Gastroesophageal sphincter (tissue), 4 donors: Measurements from ENCODE around the gene DNLZ. TPM values are rescaled to one million over a fixed set of nuclear protein-coding genes. Genes with fewer than 3 reads are reported as not detected.

Source experiments
- ATAC-seq: fragments of 150-250 bp; one replicate; pipeline ENCODE4 v1.9.1; 2016; ENCODE audit warnings: mild to moderate bottlenecking, moderate library complexity
- H3K27ac ChIP-seq, 4 donors: fragments of 200-600 bp; sonication (generic) in 3 of 4; 1 replicate in 3 of 4; 2 replicates in 1 of 4; pipeline ENCODE4 v1.5.1; 2016 to 2019
- H3K27me3 ChIP-seq: fragments of 200-600 bp; sonication (generic); one replicate; pipeline ENCODE4 v1.5.1; 2019
- H3K36me3 ChIP-seq, 2 donors: fragments of 200-600 bp; sonication (generic); one replicate each; pipeline ENCODE4 v1.5.1; 2019; ENCODE audit warnings: control low read depth in 1 of 2
- H3K4me1 ChIP-seq, 3 donors: fragments of 200-600 bp; sonication (generic); 1 replicate in 2 of 3; 2 replicates in 1 of 3; pipeline ENCODE4 v1.5.1; 2016 to 2019; ENCODE audit warnings: control low read depth in 2 of 3
- H3K4me3 ChIP-seq, 2 donors: fragments of 200-600 bp; sonication (generic); one replicate each; pipeline ENCODE4 v1.5.1; 2019; ENCODE audit warnings: mild to moderate bottlenecking in 1 of 2, moderate library complexity in 1 of 2
- H3K9me3 ChIP-seq, 3 donors: fragments of 200-600 bp; sonication (generic); one replicate each; pipeline ENCODE4 v1.5.1; 2017 to 2019; ENCODE audit warnings: control low read depth in 2 of 3
- EP300 ChIP-seq: sonication (generic); formaldehyde crosslinking; IDR thresholded peaks from one replicate; pipeline ENCODE4 v1.6.1; 2017; ENCODE audit warnings: antibody characterized with exemption, mild to moderate bottlenecking
- POLR2A ChIP-seq, 2 donors: fragments of 450-650 bp; IDR thresholded peaks; one replicate each; pipeline ENCODE4 v1.6.1; 2017; ENCODE audit warnings: antibody characterized with exemption in 2 of 2, mild to moderate bottlenecking in 2 of 2, moderate library complexity in 1 of 2
- POLR2AphosphoS5 ChIP-seq: sonication (generic); formaldehyde crosslinking; IDR thresholded peaks from one replicate; pipeline ENCODE4 v1.6.1; 2017; ENCODE audit warnings: antibody characterized with exemption
- WGBS, 2 donors: methylation state at CpG; one replicate each; pipeline ENCODE4 v1.1.5; 2018; ENCODE audit warnings: low coverage in 1 of 2; 5-methylcytosine and 5-hydroxymethylcytosine counted together
- total RNA-seq, 4 donors: library from RNA; depleted of rRNA; stranded (reverse); fragments of >200 nt; gene quantifications; one replicate each; pipeline ENCODE4 v1.1.0, GENCODE V29; 2016
- TF ChIP-seq, protein P1 (sequence below), 4 experiments: fragments of 200-600 bp in 2 of 4; fragments of 450-650 bp in 2 of 4; sonication (generic) in 1 of 4; IDR thresholded peaks; one replicate each; pipeline ENCODE4 v1.5.1; 2017 to 2019; ENCODE audit warnings: antibody characterized with exemption in 4 of 4, mild to moderate bottlenecking in 2 of 4, moderate library complexity in 2 of 4

Gene DNLZ
- total RNA-seq, 4 donors from 2014 or later = 8.4 to 23.7 (median 15.7) TPM

DNA sequence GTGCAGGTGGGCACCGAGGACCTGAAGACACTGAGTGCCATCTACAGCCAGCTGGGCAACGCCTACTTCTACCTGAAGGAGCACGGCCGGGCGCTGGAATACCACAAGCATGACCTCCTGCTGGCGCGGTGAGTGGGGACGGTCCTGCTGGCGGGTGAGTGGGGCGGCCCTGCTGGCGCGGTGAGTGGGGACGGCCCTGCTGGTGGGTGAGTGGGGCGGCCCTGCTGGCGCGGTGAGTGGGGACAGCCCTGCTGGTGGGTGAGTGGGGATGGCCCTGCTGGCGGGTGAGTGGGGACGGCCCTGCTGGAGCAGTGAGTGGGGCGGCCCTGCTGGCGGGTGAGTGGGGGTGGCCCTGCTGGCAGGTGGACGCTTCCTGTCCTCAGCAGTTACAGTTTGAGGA, 29.0 kb downstream of the DNLZ start:
- WGBS, 2 donors = 78% methylated on average over 8 of the region's 21 CpGs; no CpG with 5 or more reads in 1 of the 2 donors
- TF ChIP-seq, protein P1, sequence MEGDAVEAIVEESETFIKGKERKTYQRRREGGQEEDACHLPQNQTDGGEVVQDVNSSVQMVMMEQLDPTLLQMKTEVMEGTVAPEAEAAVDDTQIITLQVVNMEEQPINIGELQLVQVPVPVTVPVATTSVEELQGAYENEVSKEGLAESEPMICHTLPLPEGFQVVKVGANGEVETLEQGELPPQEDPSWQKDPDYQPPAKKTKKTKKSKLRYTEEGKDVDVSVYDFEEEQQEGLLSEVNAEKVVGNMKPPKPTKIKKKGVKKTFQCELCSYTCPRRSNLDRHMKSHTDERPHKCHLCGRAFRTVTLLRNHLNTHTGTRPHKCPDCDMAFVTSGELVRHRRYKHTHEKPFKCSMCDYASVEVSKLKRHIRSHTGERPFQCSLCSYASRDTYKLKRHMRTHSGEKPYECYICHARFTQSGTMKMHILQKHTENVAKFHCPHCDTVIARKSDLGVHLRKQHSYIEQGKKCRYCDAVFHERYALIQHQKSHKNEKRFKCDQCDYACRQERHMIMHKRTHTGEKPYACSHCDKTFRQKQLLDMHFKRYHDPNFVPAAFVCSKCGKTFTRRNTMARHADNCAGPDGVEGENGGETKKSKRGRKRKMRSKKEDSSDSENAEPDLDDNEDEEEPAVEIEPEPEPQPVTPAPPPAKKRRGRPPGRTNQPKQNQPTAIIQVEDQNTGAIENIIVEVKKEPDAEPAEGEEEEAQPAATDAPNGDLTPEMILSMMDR (IDR thresholded peaks at IDR 0.05) = no peak
- no peak for TF ChIP-seq EP300
- no peak for TF ChIP-seq POLR2AphosphoS5
- no peak for TF ChIP-seq POLR2A (IDR thresholded peaks at IDR 0.05)
- ATAC-seq = no peak
- Histone ChIP-seq H3K27ac (no peak overlapping the region), H3K4me1 (peaks cover 0 to 22% (median 0%) of the 10 kb centered on the region in 3 donors), H3K4me3 (no peak overlapping the region), H3K27me3 (no peaks in the 10 kb centered on the region), H3K36me3 (peaks cover 0 to 56% of the 10 kb centered on the region in 2 donors), H3K9me3 (no peaks in the 10 kb centered on the region)

DNA sequence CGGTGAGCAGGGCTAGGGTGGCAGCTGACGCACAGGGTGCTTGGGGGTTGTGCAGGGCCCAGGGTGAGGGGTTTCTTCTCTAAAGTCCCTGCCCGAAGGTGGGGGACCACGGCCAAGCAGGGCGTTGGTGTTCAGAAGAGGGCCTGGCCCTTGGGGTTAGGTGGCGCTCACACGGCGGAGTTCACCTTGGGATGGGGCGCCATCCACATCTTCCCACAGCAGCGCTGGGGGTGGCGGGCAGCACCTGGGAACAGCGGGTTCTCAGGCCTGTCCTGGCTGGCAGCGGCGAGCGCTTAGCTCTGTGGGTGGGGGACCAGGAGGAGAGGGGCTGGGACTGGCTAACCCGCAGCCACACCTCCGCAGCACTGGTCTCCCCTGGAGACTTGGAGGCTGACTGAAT, 30.1 kb downstream of the DNLZ start:
- Histone ChIP-seq H3K4me3 (no peak overlapping the region), H3K27me3 (no peaks in the 10 kb centered on the region), H3K9me3 (no peaks in the 10 kb centered on the region), H3K36me3 (peaks cover 0 to 46% of the 10 kb centered on the region in 2 donors), H3K27ac (no peak overlapping the region), H3K4me1 (peaks cover 0 to 25% (median 9%) of the 10 kb centered on the region in 3 donors)
- no peak for ATAC-seq
- no CpG with 5 or more reads among the region's 17 CpGs for WGBS, 2 donors
- TF ChIP-seq POLR2A (IDR thresholded peaks at IDR 0.05) = no peak

DNA sequence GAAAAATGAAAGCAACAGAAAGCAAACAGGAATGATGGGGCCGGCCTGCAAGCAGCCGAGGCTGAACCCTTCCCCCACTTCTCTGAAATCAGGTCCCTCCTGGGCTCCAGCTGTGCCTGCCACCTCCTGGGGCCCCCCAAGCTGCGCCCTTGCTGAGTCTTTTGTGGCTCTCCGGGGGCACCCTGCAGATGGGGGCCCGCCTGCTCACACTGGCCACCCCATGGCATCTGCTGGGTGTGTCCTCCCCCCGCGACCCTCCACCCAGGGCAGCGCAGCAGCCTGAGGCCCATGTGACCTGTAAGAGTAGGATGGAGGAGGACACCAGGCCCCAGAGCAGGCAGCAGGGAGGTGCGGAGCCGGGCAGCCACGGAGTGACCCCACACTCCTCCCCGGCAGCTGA, 30.5 kb downstream of the DNLZ start:
- TF ChIP-seq, protein P1 (IDR thresholded peaks at IDR 0.05) = no peak
- no peak for TF ChIP-seq EP300
- TF ChIP-seq POLR2A (IDR thresholded peaks at IDR 0.05) = no peak
- no peak for TF ChIP-seq POLR2AphosphoS5
- no peak overlapping the region for H3K4me3 ChIP-seq
- peaks cover 0 to 29% (median 14%) of the 10 kb centered on the region in 3 donors for H3K4me1 ChIP-seq
- WGBS, 2 donors = 82% methylated on average over 2 of the region's 12 CpGs; no CpG with 5 or more reads in 1 of the 2 donors
- H3K9me3 ChIP-seq = no peaks in the 10 kb centered on the region
- no peaks in the 10 kb centered on the region for H3K27me3 ChIP-seq
- H3K27ac ChIP-seq = no peak overlapping the region
- ATAC-seq = no peak
- peaks cover 0 to 42% of the 10 kb centered on the region in 2 donors for H3K36me3 ChIP-seq

DNA sequence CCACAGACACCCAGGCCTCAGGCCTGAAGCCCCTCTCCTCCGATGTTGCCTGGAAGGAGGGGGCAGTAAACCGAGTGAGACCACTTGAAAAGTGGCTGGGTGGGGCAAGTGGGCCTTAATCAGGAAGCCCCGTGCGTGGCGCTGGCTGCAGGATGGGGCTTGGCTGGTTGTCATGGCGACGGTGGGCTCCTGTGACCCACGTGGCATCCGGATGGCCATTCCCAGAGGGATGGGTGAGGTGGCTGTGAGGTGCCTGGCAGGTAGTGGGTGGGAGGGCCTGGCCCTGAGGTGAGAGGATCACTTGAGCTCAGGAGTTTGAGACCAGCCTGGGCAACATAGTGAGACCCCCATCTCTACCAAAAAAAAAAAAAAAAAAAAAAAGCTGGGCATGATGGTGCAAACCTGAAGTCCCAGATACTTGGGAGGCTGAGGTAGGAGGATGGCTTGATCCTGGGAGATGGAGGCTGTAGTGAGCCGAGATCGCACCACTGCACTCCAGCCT, 31.0 kb downstream of the DNLZ start:
- Histone ChIP-seq H3K4me3 (no peak overlapping the region), H3K27me3 (no peaks in the 10 kb centered on the region), H3K27ac (no peak overlapping the region), H3K9me3 (no peaks in the 10 kb centered on the region), H3K36me3 (peaks cover 0 to 36% of the 10 kb centered on the region in 2 donors), H3K4me1 (peaks cover 0 to 33% (median 16%) of the 10 kb centered on the region in 3 donors)
- TF ChIP-seq, protein P1 (IDR thresholded peaks at IDR 0.05) = no peak
- TF ChIP-seq POLR2A (IDR thresholded peaks at IDR 0.05) = no peak
- no peak for TF ChIP-seq POLR2AphosphoS5
- no peak for TF ChIP-seq EP300
- WGBS, 2 donors = 75 to 76% methylated on average over 2 of the region's 11 CpGs
- no peak for ATAC-seq

DNA sequence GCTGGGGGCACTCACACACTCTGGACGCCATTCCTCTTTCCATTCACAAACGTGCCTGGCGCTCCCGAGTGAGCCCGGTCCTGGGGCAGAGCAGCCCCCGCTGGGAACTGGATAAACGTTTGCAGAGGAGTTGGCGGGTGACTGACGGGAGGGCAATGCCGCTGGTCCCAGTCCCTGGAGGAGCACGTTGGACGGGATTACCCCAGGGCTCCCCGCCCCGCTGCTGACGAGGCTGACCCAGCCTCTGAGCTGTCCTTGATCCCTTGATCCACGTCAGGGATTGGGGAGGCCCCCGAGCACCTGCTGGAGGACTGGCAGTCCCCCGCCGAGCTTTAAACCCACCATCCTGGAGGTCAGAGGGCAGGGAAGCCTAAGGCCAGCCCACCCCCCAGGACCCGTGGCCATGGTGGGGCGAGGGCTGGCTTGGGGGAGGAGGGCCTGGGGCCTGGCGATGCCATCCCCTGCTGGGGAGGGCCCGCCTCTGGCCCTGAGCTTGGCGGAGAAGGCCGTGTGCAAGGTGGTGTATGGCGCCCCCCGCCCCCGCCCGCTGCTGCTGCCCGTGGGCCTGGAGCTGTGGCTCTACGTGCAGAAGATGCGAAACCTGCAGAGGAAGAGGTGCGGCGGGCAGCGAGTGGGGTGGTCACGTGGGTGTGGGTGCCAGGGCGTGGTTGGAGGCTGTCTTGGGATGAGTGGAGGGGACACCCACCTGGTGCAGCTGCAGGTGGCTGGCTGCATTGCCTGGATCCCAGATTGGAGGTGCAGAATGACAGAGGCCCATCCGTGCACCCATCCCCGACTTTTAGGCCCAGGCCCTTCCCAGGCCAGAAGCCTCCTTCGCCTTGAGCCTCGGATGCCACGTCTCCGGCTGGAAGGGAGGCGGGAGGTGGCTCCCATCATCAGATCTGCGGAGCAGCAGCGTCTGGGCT, 31.7 kb downstream of the DNLZ start:
- H3K27ac ChIP-seq = no peak overlapping the region
- H3K4me3 ChIP-seq = no peak overlapping the region
- no peak for ATAC-seq
- peaks cover 0 to 37% (median 19%) of the 10 kb centered on the region in 3 donors for H3K4me1 ChIP-seq
- peaks cover 0 to 29% of the 10 kb centered on the region in 2 donors for H3K36me3 ChIP-seq
- H3K9me3 ChIP-seq = no peaks in the 10 kb centered on the region
- no peaks in the 10 kb centered on the region for H3K27me3 ChIP-seq
- WGBS, 2 donors = 80% methylated on average over 1 of the region's 46 CpGs; no CpG with 5 or more reads in 1 of the 2 donors
- TF ChIP-seq, protein P1 (IDR thresholded peaks at IDR 0.05) = no peak
- TF ChIP-seq POLR2A (IDR thresholded peaks at IDR 0.05) (no peak), POLR2AphosphoS5 (no peak), EP300 (no peak)
